DMS53 treated with DMSO at 0.1 percent for 48 hours (cell line): ENCODE results near the gene JUND.

Experiments
- DNase-seq: peaks from one replicate; lab custom pipeline; 2025; ENCODE audit not compliant: unreplicated experiment; lab: John Stamatoyannopoulos, UW

The JUND gene

DNA sequence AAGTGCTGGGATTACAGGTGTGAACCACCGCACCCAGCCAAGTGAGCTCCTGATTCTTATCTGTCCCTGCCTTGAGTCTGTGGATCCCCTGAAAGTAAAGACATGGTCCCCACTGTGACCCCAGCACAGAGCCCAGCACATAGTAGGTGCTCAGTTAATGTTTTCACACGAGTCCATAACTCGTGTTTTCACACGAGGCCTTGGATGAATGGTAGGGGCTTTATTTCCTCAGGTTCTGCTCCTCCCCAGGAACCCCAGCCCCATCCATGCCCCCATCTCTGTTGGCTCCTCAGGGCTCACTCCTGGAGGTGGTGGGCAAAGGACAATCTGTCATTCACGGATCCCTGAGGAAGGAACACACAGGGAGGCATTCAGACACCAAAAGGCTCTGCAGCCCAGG is 31.6 kb downstream of the JUND start:
- DNase-seq, result no peak

DNA sequence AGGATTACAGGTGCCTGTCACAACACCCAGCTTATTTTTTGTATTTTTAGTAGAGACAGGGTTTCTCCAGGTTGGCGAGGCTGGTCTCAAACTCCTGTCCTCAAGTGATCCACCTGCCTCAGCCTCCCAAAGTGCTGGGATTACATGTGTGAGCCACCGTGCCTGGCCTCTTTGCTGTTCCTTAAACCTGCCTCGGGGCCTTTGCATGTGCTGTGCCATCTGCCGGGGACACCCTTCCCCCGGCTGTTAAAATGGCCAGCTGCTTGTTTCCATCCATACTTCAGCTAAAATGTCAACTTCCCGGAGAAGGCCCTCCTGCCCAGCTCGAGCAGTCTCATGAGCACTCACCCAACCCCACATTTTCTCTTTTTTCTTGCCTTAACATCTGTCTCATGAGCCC is 36.1 kb downstream of the JUND start:
- DNase-seq, result no peak

DNA sequence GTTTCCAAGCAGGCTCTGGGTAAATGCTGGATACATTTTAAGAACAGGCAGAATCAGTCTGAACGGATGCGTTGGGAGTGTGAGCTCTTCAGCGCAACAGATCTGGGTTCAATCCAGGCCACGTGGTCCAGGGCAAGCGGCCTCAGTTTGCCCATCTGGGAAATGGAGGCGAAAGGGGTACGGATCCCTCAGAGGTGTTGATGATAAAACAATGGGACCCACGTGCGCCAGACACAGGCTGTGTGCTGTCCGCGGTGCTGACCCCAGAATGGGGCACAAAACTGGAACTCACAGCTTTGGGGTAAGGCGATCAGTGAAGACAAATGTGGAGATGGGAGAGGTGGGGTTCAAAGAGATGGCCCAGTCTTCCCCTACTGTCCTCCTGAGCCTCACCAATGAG is 42.1 kb downstream of the JUND start:
- DNase-seq, result no peak

DNA sequence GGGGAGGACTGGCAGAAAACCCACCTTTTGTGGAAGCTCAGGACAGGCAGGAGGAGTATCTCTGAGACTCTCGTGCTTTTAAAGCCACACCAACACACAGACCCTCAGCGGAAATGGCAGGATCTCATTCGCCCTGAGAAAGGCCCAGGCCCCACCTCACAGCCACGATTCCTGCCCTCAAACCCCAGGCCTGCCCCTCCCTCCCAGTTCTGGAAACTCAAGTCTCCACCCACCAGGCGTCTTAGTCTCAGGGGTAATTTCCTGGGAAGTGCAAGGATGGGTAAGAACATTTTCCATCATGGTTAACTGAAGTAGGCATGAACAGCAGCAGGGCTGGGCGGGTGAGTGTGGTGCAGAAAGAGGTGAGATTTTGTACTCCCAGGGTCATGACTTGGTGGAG is 47.2 kb downstream of the JUND start:
- DNase-seq, result no peak

DNA sequence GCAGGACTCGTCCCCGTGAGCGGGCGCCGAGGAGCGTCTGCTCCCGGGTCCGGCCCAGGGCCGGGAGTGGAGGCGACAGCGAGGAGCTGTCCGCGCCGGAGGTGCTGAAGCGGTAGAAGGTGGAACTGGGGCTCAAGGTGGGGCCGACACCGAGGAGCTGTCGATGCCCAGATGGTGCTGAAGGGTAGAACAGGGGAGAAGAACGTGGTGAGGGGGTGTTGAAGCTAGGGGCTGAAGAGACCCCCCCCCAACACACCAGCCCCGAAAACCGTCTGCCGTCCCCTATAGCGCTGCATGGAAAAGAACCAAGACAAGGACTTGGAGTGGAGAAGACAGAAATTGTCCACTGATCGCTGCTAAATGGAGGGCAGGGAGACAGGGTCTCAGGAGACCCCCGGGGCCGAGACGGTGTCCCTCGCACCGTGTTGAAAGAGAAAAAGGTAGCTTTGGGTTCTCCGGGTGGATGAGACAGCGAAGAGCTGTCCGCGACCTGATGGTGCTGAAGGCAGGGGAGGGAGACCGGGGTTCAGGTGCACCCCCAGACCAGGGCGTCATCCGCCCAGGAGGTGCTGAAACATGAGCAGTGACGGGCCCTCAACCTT is 48.1 kb downstream of the JUND start:
- peak; percentile 18 for DNase-seq

DNA sequence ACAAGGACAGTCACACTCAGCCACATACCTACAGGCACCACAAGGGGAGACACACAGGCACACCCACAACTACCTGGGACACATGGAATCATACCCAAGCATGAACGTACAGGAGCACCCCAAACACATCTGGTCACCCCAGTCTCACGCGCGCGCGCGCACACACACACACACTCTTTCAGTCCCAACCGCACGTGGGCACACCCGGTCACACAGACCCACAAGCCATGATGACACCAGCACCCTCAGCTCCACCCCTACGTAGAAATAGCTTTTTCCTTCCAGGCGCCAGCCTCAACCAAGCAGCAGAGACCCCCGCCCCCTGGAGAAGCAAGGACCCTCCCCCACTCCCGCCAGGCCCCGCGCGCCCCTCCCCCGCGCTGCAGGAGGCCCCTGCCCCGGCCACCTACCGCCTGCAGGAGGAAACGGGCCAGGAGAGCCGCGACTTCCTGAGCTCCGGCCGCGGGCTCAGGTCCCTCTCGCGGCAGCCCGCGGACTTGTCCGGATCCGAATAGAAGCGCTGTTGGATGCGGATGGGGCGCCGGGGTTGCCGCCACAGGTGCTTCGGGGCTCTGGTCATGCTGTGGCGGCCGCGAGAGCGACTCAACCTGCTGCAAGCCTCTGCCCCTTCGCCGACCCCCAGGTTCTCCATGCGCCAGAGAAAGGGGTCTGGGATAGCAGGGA is 48.7 kb downstream of the JUND start:
- DNase-seq, result no peak

DNA sequence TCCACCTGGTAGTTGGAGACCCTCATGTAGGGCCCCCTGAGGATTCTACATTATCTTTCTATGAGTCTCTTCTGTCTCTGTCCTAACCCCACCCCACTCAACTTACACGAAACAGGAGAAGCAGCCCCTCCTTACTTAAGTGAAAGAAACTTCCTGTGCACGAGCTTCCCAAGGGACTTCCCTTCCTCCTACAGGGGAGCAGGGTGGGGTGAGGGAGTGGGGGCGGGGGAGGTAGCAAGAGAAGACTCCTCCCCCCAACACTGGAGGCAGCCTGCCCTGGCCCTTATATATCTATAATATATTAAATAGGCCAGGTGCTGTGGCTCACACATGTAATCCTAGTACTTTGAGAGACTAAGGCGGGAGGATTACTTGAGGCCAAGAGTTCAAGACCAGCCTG is 49.6 kb downstream of the JUND start:
- DNase-seq, result no peak

DNA sequence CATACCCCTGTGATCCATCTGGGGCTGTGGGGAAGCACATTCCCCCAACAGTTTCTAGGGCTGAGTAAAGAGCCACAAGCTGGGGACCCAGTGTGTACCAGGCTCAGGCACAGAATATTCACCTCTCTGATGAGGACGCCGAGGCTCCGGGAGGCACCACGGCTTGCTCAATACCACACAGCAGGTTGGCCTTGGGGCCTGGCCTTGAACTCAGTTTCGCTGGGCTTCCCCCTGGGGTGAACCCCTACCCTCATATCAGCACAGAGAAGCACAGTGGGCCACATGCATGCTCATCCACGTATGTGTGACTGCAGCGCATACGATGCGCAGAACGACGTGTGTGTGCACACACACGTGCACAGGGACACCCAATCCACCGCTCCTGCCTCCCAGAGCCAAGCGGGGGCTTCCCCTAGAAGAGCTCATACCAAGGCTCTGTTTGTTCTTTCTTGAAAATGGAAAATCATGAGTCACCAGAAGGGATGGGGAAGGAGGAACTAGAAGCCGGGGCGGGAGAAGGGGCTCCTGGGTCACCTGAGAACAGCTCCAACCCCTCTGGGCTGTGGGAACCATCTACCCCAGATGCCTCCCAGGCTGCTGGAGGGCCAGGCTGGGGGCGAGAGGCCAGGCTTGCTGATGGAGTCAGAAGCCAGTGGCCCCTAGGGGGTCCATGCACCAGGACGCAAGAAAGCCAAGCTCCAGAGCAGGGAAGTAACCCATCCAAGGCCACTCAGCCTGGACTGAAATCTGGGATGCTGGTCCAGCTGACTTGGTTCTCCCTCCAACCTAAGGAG is 50.3 kb downstream of the JUND start:
- DNase-seq, result no peak

DNA sequence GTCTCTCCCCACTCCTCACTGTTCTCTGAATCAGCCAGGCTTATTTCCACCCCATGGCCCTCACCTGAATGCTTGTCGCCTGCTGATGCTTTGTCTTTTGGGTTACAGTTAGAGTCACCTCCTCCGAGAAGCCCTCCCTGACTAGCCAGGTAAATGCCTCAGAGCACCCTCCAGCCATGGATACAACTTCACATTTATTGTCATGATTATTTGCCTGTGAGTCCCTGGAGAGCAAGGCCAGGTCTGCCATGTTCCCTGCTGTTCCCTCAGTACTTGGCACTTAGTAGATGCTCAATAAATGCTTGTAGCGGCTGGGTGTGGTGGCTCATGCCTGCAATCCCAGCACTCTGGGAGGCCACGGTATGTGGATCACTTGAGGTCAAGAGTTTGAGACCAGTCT is 51.5 kb downstream of the JUND start:
- DNase-seq, result no peak
